Measurements from ENCODE around the gene CCNL2. TPM values are rescaled to one million over a fixed set of nuclear protein-coding genes. Genes with fewer than 3 reads are reported as not detected.

The CCNL2 gene
- total and polyA plus RNA-seq, 2 of the 13 experiments (the other 11 are each of a cell fraction or from before 2014, with no cell fraction given): 105 to 340 TPM

DNA sequence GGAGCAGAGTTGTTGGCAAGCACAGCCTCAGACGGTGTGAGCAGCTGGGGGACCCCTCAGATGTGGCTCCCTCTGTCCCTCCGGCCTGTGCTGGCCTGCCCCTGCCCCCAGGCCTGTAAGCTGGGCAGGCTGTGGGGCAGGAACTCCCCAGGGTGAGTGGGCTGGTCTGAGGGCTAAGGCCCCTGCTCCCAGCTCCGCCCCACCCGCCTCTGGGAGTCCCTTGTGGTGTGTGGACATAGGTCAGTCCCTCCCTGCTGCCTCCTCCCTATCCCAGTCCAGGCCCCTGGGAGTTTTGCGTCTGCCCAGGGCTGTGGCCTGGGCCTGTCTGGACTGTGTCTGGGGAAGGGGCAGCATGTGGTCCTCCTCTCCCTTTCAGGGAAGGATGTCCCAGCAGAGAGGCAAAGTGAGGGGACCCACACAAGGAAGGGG is 32.7 kb upstream of the CCNL2 start (continued):
- TF ChIP-seq JUND (CRISPR knock-in tag; IDR thresholded peaks at IDR 0.05) (peak; percentile 54; the same call in 1 of the 2 replicates), BCL6 (CRISPR knock-in tag; IDR thresholded peaks at IDR 0.05) (peak; percentile 77), ZSCAN29 (CRISPR knock-in tag; conservative IDR thresholded peaks at IDR 0.05) (0 out of 2 replicates have a peak, but pooled peaks have one; percentile 18), FOSL2 (CRISPR knock-in tag; IDR thresholded peaks at IDR 0.05) (peak; percentile 63), ZNF891 (CRISPR knock-in tag; IDR thresholded peaks at IDR 0.05) (no peak), ZBTB7A (CRISPR knock-in tag; IDR thresholded peaks at IDR 0.05) (peak; percentile 63; the same call in 1 of the 2 replicates), NR2C2 (CRISPR knock-in tag; IDR thresholded peaks at IDR 0.05; ENCODE audit: borderline replicate concordance) (peak; percentile 68), SMAD9 (CRISPR knock-in tag; IDR thresholded peaks at IDR 0.05) (no peak), DR1 (CRISPR knock-in tag; IDR thresholded peaks at IDR 0.05) (peak; percentile 87), RNF219 (CRISPR knock-in tag; IDR thresholded peaks at IDR 0.05) (no peak), BORCS8-MEF2B (CRISPR knock-in tag; IDR thresholded peaks at IDR 0.05) (peak; percentile 64), SP5 (CRISPR knock-in tag; IDR thresholded peaks at IDR 0.05; ENCODE audit: borderline replicate concordance, low read depth) (peak; percentile 93), PCBP2 (optimal IDR thresholded peaks at IDR 0.05; ENCODE audit: low read depth, low read length, poor library complexity, severe bottlenecking) (peak; percentile 13), ZNF747 (CRISPR knock-in tag; IDR thresholded peaks at IDR 0.05; ENCODE audit: borderline replicate concordance) (peak; percentile 52; the same call in 1 of the 2 replicates), ZNF12 (CRISPR knock-in tag; IDR thresholded peaks at IDR 0.05) (peak; percentile 48; the same call in 1 of the 2 replicates), ETV5 (CRISPR knock-in tag; IDR thresholded peaks at IDR 0.05; ENCODE audit: borderline replicate concordance) (peak; percentile 72; the same call in 1 of the 2 replicates), ZNF160 (CRISPR knock-in tag; IDR thresholded peaks at IDR 0.05) (no peak), ZNF350 (CRISPR knock-in tag; IDR thresholded peaks at IDR 0.05; ENCODE audit: borderline replicate concordance, low read depth) (no peak), FOXC1 (CRISPR knock-in tag; IDR thresholded peaks at IDR 0.05; ENCODE audit: borderline replicate concordance) (no peak), NFYC (CRISPR knock-in tag; IDR thresholded peaks at IDR 0.05) (no peak; the same call in 1 of the 2 replicates), ZNF432 (CRISPR knock-in tag; IDR thresholded peaks at IDR 0.05; ENCODE audit: borderline replicate concordance) (no peak)
- TF ChIP-seq, protein P1, sequence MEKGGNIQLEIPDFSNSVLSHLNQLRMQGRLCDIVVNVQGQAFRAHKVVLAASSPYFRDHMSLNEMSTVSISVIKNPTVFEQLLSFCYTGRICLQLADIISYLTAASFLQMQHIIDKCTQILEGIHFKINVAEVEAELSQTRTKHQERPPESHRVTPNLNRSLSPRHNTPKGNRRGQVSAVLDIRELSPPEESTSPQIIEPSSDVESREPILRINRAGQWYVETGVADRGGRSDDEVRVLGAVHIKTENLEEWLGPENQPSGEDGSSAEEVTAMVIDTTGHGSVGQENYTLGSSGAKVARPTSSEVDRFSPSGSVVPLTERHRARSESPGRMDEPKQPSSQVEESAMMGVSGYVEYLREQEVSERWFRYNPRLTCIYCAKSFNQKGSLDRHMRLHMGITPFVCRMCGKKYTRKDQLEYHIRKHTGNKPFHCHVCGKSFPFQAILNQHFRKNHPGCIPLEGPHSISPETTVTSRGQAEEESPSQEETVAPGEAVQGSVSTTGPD (CRISPR knock-in tag; IDR thresholded peaks at IDR 0.05): peak; percentile 83; the same call in 1 of the 2 replicates
- TF ChIP-seq, protein P2, sequence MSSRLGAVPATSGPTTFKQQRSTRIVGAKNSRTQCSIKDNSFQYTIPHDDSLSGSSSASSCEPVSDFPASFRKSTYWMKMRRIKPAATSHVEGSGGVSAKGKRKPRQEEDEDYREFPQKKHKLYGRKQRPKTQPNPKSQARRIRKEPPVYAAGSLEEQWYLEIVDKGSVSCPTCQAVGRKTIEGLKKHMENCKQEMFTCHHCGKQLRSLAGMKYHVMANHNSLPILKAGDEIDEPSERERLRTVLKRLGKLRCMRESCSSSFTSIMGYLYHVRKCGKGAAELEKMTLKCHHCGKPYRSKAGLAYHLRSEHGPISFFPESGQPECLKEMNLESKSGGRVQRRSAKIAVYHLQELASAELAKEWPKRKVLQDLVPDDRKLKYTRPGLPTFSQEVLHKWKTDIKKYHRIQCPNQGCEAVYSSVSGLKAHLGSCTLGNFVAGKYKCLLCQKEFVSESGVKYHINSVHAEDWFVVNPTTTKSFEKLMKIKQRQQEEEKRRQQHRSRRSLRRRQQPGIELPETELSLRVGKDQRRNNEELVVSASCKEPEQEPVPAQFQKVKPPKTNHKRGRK (CRISPR knock-in tag; IDR thresholded peaks at IDR 0.05): no peak
- TF ChIP-seq, protein P3, sequence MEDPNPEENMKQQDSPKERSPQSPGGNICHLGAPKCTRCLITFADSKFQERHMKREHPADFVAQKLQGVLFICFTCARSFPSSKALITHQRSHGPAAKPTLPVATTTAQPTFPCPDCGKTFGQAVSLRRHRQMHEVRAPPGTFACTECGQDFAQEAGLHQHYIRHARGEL (CRISPR knock-in tag; IDR thresholded peaks at IDR 0.05): no peak
